Parathyroid adenoma (tissue), 2 donors: Measurements from ENCODE around the gene MST1R.

ENCODE experiments used
- H2AFZ ChIP-seq: fragments of 300-600 bp; sonication (generic); one replicate; pipeline ENCODE4 v1.7.0; 2017; ENCODE audit warnings: antibody characterized with exemption, mild to moderate bottlenecking
- H3K27ac ChIP-seq: fragments of 300-600 bp; sonication (generic); one replicate; pipeline ENCODE4 v1.7.0; 2017
- H3K27me3 ChIP-seq: fragments of 300-600 bp; sonication (generic); one replicate; pipeline ENCODE4 v1.7.0; 2017; ENCODE audit warnings: low read length; ENCODE audit not compliant: control insufficient read depth, insufficient read depth
- H3K36me3 ChIP-seq: fragments of 300-600 bp; sonication (generic); one replicate; pipeline ENCODE4 v1.7.0; 2017; ENCODE audit warnings: low read length; ENCODE audit not compliant: control insufficient read depth, insufficient read depth
- H3K4me1 ChIP-seq: fragments of 300-600 bp; sonication (generic); one replicate; pipeline ENCODE4 v1.7.0; 2017; ENCODE audit warnings: control low read depth
- H3K4me2 ChIP-seq: fragments of 300-600 bp; sonication (generic); one replicate; pipeline ENCODE4 v1.7.0; 2017; ENCODE audit warnings: low read length
- H3K4me3 ChIP-seq: fragments of 300-600 bp; sonication (generic); one replicate; pipeline ENCODE4 v1.7.0; 2017; ENCODE audit warnings: low read depth, low read length
- H3K79me2 ChIP-seq: fragments of 300-600 bp; sonication (generic); one replicate; pipeline ENCODE4 v1.7.0; 2017; ENCODE audit warnings: control low read depth
- H3K9ac ChIP-seq: fragments of 300-600 bp; sonication (generic); one replicate; pipeline ENCODE4 v1.7.0; 2017; ENCODE audit warnings: mild to moderate bottlenecking
- H3K9me3 ChIP-seq: fragments of 300-600 bp; sonication (generic); one replicate; pipeline ENCODE4 v1.7.0; 2017; ENCODE audit warnings: low read length; ENCODE audit not compliant: control insufficient read depth
- TF ChIP-seq, protein P1 (sequence below): fragments of 300-600 bp; sonication (generic); IDR thresholded peaks from one replicate; pipeline ENCODE4 v1.7.0; 2017; ENCODE audit warnings: antibody characterized with exemption, mild to moderate bottlenecking
- donor health status: primary hyperparathyroidism.

MST1R gene

GRCh38 chr3:49840388-49840787 is 63.3 kb downstream of the MST1R start:
- TF ChIP-seq, protein P1, sequence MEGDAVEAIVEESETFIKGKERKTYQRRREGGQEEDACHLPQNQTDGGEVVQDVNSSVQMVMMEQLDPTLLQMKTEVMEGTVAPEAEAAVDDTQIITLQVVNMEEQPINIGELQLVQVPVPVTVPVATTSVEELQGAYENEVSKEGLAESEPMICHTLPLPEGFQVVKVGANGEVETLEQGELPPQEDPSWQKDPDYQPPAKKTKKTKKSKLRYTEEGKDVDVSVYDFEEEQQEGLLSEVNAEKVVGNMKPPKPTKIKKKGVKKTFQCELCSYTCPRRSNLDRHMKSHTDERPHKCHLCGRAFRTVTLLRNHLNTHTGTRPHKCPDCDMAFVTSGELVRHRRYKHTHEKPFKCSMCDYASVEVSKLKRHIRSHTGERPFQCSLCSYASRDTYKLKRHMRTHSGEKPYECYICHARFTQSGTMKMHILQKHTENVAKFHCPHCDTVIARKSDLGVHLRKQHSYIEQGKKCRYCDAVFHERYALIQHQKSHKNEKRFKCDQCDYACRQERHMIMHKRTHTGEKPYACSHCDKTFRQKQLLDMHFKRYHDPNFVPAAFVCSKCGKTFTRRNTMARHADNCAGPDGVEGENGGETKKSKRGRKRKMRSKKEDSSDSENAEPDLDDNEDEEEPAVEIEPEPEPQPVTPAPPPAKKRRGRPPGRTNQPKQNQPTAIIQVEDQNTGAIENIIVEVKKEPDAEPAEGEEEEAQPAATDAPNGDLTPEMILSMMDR = no peak
- Histone ChIP-seq H3K36me3 (no peaks in the 10 kb centered on the region), H3K27me3 (no peaks in the 10 kb centered on the region), H3K79me2 (no peaks in the 10 kb centered on the region), H2AFZ (no peak overlapping the region), H3K4me3 (no peak overlapping the region), H3K27ac (no peak overlapping the region), H3K4me2 (no peak overlapping the region), H3K9ac (no peak overlapping the region), H3K4me1 (no peaks in the 10 kb centered on the region), H3K9me3 (no peaks in the 10 kb centered on the region)

GRCh38 chr3:49839193-49839809 is 64.4 kb downstream of the MST1R start:
- H3K9ac ChIP-seq = no peak overlapping the region
- no peak overlapping the region for H3K27ac ChIP-seq
- H3K79me2 ChIP-seq = no peaks in the 10 kb centered on the region
- no peak overlapping the region for H3K4me2 ChIP-seq
- H2AFZ ChIP-seq = no peak overlapping the region
- no peaks in the 10 kb centered on the region for H3K4me1 ChIP-seq
- H3K36me3 ChIP-seq = no peaks in the 10 kb centered on the region
- H3K4me3 ChIP-seq = no peak overlapping the region
- no peaks in the 10 kb centered on the region for H3K9me3 ChIP-seq
- TF ChIP-seq, protein P1 = peak; percentile 94
- no peaks in the 10 kb centered on the region for H3K27me3 ChIP-seq
